ENCODE results near the gene PRKCD. TPM values are rescaled to one million over a fixed set of nuclear protein-coding genes. Genes with fewer than 3 reads are reported as not detected.

The PRKCD gene
- total RNA-seq, 2 experiments from 2014 or later, result 9.1 to 10.2 TPM

DNA sequence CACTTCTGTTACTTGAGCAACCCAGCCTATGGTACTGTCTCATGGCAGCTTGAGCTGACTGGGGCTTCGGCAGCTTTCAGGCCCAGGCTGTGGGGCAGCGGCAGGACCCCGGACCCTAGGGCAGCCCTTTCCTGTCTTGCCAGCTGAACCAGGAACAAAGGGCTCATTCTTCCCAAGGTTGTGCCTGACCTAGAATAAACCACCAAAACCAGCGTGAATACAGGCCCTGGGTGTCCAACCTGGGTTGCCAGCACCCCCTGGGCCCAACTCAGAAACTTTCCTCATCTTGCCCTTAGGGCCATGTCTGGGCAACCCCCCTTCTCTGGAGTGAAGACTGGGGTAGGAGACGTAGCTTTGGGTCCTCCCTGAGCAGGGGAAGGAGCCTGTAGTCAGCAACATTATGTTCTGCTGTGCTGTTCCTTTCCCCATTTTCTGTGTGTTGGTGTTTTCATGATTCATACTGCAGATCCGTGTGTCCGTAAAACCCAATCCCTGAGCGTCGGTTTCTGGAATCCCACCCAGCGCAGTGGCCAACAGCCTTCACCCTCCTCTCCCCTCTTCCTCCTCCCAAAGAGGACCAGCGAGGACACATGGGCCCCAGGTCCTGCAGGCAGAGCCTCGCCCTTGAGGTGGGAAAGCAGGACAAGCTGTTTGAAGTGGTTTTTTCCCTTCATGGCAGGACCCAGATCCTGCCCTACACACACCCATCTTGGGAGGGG, 61.3 kb downstream of the PRKCD start:
- intact Hi-C loops (cut with micrococcal nuclease), result loop anchor here (5.0 kb wide), 1 partner anchor 75 kb away; no protein-coding TSS in a partner anchor
- Mint-ChIP-seq H3K9me3 (no peaks in the 10 kb centered on the region), H3K36me3 (ENCODE audit: low read depth) (peaks cover 9% of the 10 kb centered on the region), H3K4me1 (ENCODE audit: low read depth) (peaks cover 1% of the 10 kb centered on the region), H3K27me3 (ENCODE audit: low read depth) (no peaks in the 10 kb centered on the region), H3K4me3 (no peak overlapping the region), H3K27ac (no peak overlapping the region)
- no peak for DNase-seq
- CTCF ChIA-PET, result interaction anchor here (1.3 to 1.4 kb wide), 2 partner anchors 12 to 26 kb away, joined by 5 to 6 read pairs; no protein-coding TSS in a partner anchor

DNA sequence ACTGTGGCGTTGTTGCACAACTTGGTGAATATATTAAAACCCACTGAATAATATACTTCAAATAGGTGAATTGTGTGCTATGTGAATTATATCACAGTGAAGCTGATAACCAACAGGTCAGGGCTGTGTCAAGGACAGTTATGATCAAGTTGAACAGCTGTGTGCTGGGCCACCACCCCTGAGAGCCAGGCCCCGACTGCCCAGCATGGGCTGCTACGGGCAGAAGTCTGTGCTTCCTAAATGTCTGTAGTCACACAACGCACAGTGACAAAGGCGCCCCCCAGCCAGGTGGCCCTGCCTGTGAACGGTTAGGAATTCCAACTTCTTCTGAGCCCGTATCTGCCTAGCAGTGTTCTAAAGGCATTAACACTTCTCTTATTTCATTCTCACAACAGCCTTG, 62.0 kb downstream of the PRKCD start:
- peaks cover 1% of the 10 kb centered on the region for H3K4me1 Mint-ChIP-seq (ENCODE audit: low read depth)
- H3K27ac Mint-ChIP-seq, result no peak overlapping the region
- no peaks in the 10 kb centered on the region for H3K9me3 Mint-ChIP-seq
- no peak for DNase-seq
- intact Hi-C loops (cut with micrococcal nuclease), result loop anchor here (5.0 kb wide), 1 partner anchor 74 kb away; no protein-coding TSS in a partner anchor
- CTCF ChIA-PET, result interaction anchor here (0.6 to 1.4 kb wide), 2 partner anchors 27 to 459 kb away, joined by 5 read pairs; no protein-coding TSS in a partner anchor
- H3K4me3 Mint-ChIP-seq, result no peak overlapping the region
- H3K27me3 Mint-ChIP-seq (ENCODE audit: low read depth), result no peaks in the 10 kb centered on the region
- H3K36me3 Mint-ChIP-seq (ENCODE audit: low read depth), result peaks cover 12% of the 10 kb centered on the region

DNA sequence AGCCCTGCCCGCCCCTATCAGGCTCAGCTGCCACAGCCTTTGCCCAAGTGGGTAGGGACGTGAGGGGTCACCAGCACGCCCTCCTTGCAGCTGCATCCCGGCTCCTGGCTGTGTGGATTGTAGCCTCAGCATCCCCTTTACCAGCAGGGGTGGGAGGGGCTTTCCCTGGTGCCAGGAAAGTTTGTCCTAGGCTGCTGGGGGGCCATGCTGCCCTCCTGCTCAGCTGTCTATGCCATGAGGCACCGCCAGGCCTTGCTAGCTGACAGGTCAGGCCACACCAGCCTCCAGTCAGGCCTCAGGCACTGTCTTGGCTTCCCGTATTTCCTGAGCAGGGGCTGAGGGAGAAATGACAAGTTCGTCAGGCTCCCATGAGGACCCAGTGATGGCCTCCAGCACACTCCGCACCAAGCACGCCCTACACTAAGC, 62.5 kb downstream of the PRKCD start:
- no peak for DNase-seq
- Mint-ChIP-seq H3K36me3 (ENCODE audit: low read depth) (peaks cover 13% of the 10 kb centered on the region), H3K4me1 (ENCODE audit: low read depth) (peaks cover 1% of the 10 kb centered on the region), H3K27me3 (ENCODE audit: low read depth) (no peaks in the 10 kb centered on the region), H3K9me3 (no peaks in the 10 kb centered on the region), H3K4me3 (no peak overlapping the region), H3K27ac (no peak overlapping the region)
- CTCF ChIA-PET, result interaction anchor here (0.6 kb wide), 1 partner anchor 459 kb away, joined by 5 read pairs; no protein-coding TSS in a partner anchor
- intact Hi-C loops (cut with micrococcal nuclease), result loop anchor here (5.0 kb wide), 1 partner anchor 74 kb away; no protein-coding TSS in a partner anchor

- CTCF ChIA-PET, result interaction anchor here (0.5 kb wide), 1 partner anchor 65 kb away, joined by 7 read pairs; no protein-coding TSS in a partner anchor
- no peak for DNase-seq
- intact Hi-C loops (cut with micrococcal nuclease), result loop anchor here (5.0 kb wide), 1 partner anchor 73 kb away; no protein-coding TSS in a partner anchor
- Mint-ChIP-seq H3K4me1 (ENCODE audit: low read depth) (peaks cover 1% of the 10 kb centered on the region), H3K27me3 (ENCODE audit: low read depth) (no peaks in the 10 kb centered on the region), H3K36me3 (ENCODE audit: low read depth) (peaks cover 16% of the 10 kb centered on the region), H3K27ac (no peak overlapping the region), H3K9me3 (no peaks in the 10 kb centered on the region), H3K4me3 (no peak overlapping the region)
Observed at GRCh38 chr3:53224026-53224425, 63.0 kb downstream of the PRKCD start.

DNA sequence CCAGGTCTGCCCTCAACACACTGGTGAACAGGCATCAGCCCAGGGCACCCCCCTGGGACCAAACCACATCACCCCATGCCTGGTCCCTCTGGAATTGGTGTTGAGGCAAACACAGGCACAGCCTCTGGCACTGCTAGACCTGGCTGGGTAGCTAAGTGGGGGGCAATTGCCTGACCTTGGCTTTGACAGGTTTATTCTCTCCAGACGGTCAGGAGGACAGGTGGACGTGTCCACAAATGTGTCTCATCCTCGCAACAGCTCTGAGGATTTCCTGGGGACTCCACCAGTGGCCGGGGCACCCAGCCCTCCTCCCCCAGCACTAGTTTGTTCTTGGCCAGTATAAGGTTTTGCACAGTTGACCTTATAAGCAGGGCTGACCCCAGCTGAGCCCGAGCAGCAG, 63.5 kb downstream of the PRKCD start:
- Mint-ChIP-seq H3K9me3 (no peaks in the 10 kb centered on the region), H3K27me3 (ENCODE audit: low read depth) (no peaks in the 10 kb centered on the region), H3K4me1 (ENCODE audit: low read depth) (peaks cover 1% of the 10 kb centered on the region), H3K4me3 (no peak overlapping the region), H3K36me3 (ENCODE audit: low read depth) (peaks cover 20% of the 10 kb centered on the region), H3K27ac (no peak overlapping the region)
- intact Hi-C loops (cut with micrococcal nuclease), result loop anchor here (5.0 kb wide), 1 partner anchor 73 kb away; no protein-coding TSS in a partner anchor
- no peak for DNase-seq
- CTCF ChIA-PET, result interaction anchor here (0.8 to 1.1 kb wide), 2 partner anchors 12 to 28 kb away, joined by 3 read pairs; no protein-coding TSS in a partner anchor

DNA sequence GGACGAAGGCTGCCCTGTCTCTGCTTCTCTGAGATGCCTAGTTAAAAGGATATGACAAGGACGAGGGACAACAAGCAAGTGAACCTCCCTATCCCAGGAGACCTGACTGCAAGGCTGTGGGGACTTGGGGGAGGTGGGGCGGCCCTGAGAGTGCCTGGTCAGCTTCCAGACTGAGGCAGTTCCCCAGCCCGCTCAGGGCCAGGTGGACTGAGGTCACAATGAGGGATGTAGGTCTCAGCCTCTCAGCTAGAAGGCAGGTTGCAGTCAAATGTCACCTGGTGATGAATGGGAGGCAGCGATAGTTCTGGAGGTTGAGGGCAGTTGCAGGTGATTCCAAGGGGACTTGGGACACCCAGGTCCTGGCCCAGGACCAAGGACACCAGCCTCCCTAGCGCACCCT, 64.2 kb downstream of the PRKCD start:
- H3K36me3 Mint-ChIP-seq (ENCODE audit: low read depth), result peaks cover 21% of the 10 kb centered on the region
- CTCF ChIA-PET, result interaction anchor here (0.8 to 1.1 kb wide), 2 partner anchors 11 to 29 kb away, joined by 3 read pairs; no protein-coding TSS in a partner anchor
- intact Hi-C loops (cut with micrococcal nuclease), result no loop called here

GRCh38 chr3:53225651-53226050, 64.6 kb downstream of the PRKCD start:
- Mint-ChIP-seq H3K27ac (no peak overlapping the region), H3K4me3 (no peak overlapping the region), H3K4me1 (ENCODE audit: low read depth) (no peaks in the 10 kb centered on the region), H3K27me3 (ENCODE audit: low read depth) (no peaks in the 10 kb centered on the region), H3K36me3 (ENCODE audit: low read depth) (peaks cover 23% of the 10 kb centered on the region), H3K9me3 (no peaks in the 10 kb centered on the region)
- intact Hi-C loops (cut with micrococcal nuclease), result no loop called here
- CTCF ChIA-PET, result interaction anchor here (1.1 kb wide), 1 partner anchor 11 kb away, joined by 3 read pairs; no protein-coding TSS in a partner anchor
- DNase-seq, result no peak

More for the DNA sequence above, 64.2 kb downstream of the PRKCD start:
- H3K27me3 Mint-ChIP-seq (ENCODE audit: low read depth), result no peaks in the 10 kb centered on the region
- DNase-seq, result no peak
- H3K27ac Mint-ChIP-seq, result no peak overlapping the region
- no peaks in the 10 kb centered on the region for H3K9me3 Mint-ChIP-seq
- no peaks in the 10 kb centered on the region for H3K4me1 Mint-ChIP-seq (ENCODE audit: low read depth)
- H3K4me3 Mint-ChIP-seq, result no peak overlapping the region

GRCh38 chr3:53226142-53226840, 65.3 kb downstream of the PRKCD start:
- Mint-ChIP-seq H3K4me1 (ENCODE audit: low read depth) (no peaks in the 10 kb centered on the region), H3K27me3 (ENCODE audit: low read depth) (no peaks in the 10 kb centered on the region), H3K9me3 (no peaks in the 10 kb centered on the region), H3K4me3 (no peak overlapping the region), H3K27ac (no peak overlapping the region), H3K36me3 (ENCODE audit: low read depth) (peaks cover 23% of the 10 kb centered on the region)
- intact Hi-C loops (cut with micrococcal nuclease), result no loop called here
- CTCF ChIA-PET, result no interaction called here
- DNase-seq, result no peak

- Mint-ChIP-seq H3K27ac (no peak overlapping the region), H3K4me1 (ENCODE audit: low read depth) (no peaks in the 10 kb centered on the region), H3K27me3 (ENCODE audit: low read depth) (no peaks in the 10 kb centered on the region), H3K9me3 (no peaks in the 10 kb centered on the region), H3K4me3 (no peak overlapping the region), H3K36me3 (ENCODE audit: low read depth) (peaks cover 23% of the 10 kb centered on the region)
- CTCF ChIA-PET, result no interaction called here
- intact Hi-C loops (cut with micrococcal nuclease), result no loop called here
- no peak for DNase-seq
Observed at GRCh38 chr3:53226841-53227407, 65.9 kb downstream of the PRKCD start.

DNA sequence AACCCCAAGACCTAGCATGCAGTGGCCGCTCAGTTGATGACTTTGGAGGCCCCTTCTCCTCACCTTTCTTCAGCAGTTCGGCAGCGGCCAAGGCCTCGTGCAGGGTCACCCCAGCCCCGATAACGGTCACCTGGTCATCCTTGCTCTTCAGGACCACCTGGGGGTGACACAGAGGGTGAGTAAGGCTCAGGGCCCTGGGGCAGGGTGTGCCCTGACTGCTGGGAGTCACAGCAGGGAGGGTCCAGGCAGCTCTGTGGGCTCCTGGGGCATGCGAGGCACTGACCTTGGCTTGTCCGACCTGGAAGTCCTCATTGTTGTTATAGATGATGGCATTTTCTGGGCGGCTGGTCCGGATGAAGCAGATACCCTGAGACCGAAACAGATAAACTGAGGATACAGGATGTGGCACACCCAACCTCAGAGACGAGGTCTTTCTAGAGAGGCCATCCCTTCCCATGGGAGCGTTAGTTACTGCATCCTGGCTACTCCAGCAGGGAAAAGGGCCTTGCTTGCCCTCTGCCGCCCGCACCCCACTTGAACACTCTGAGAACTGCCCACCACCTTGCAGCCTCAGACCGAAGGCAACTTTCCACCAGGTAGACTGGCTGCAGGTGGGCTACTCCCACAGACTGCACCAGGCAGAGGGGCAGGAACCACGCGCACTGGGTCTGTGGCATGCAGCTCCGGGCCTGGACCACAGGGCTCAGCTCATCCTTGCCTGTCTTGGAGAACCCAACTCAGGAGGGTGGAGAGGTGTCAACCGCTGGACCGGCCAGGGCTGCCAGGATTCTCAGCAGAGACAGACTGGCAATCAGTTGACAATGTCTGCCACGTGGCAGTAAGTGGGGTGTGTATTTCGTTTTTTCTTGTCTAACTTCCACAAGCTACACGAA, 67.2 kb downstream of the PRKCD start:
- Mint-ChIP-seq H3K36me3 (ENCODE audit: low read depth) (peaks cover 28% of the 10 kb centered on the region), H3K9me3 (no peaks in the 10 kb centered on the region), H3K27ac (no peak overlapping the region), H3K27me3 (ENCODE audit: low read depth) (no peaks in the 10 kb centered on the region), H3K4me1 (ENCODE audit: low read depth) (no peaks in the 10 kb centered on the region), H3K4me3 (no peak overlapping the region)
- DNase-seq, result no peak
- CTCF ChIA-PET, result interaction anchor here (0.7 to 1.0 kb wide), 2 partner anchors 8 to 61 kb away, joined by 3 read pairs; no protein-coding TSS in a partner anchor
- intact Hi-C loops (cut with micrococcal nuclease), result no loop called here

DNA sequence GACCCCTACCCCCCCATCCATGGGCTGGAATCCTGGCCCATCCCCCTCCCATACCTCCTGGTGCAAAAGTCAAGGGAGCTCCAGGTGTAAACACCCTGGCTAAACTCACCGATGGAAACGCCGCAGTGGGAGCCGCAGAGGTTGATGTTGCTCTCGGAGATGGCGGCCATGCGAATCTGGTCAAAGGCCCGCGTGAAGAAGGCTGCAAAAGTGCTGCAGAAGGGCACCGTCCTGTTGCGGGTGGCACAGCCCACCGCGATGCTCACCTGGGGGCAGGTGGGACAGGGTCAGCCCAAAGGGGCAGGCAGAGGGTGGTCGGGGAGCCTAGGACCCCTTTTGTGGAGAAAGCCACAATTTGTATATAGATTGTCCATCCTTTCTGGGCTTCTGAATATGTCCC, 68.2 kb downstream of the PRKCD start:
- H3K27ac Mint-ChIP-seq, result peak overlapping the region; percentile 37
- intact Hi-C loops (cut with micrococcal nuclease), result no loop called here

More for the DNA sequence above, 68.2 kb downstream of the PRKCD start:
- no peaks in the 10 kb centered on the region for H3K4me1 Mint-ChIP-seq (ENCODE audit: low read depth)
- H3K4me3 Mint-ChIP-seq, result no peak overlapping the region
- H3K27me3 Mint-ChIP-seq (ENCODE audit: low read depth), result no peaks in the 10 kb centered on the region
- DNase-seq, result no peak
- peaks cover 31% of the 10 kb centered on the region for H3K36me3 Mint-ChIP-seq (ENCODE audit: low read depth)
- CTCF ChIA-PET, result interaction anchor here (0.7 to 1.0 kb wide), 2 partner anchors 9 to 62 kb away, joined by 3 read pairs; no protein-coding TSS in a partner anchor
- no peaks in the 10 kb centered on the region for H3K9me3 Mint-ChIP-seq
